Tibial artery (tissue), 4 donors: Measurements from ENCODE around the gene TGFA.

Source experiments
- DNase-seq, 2 donors: peaks; one replicate each; pipeline ENCODE4 v3.0.0-alpha.2; 2019
- H3K27ac ChIP-seq, 2 donors: fragments of 200-600 bp; sonication (generic) in 1 of 2; 1 replicate in 1 of 2; 2 replicates in 1 of 2; pipeline ENCODE4 v1.5.1; 2018 to 2019; ENCODE audit warnings: mild to moderate bottlenecking in 1 of 2
- H3K27me3 ChIP-seq, 2 donors: fragments of 200-600 bp; sonication (generic) in 1 of 2; one replicate each; pipeline versions ENCODE4 v1.5.1 to v1.6.0; 2016 to 2019
- H3K36me3 ChIP-seq, 3 donors: fragments of 200-600 bp; sonication (generic) in 2 of 3; one replicate each; pipeline ENCODE4 v1.5.1; 2016 to 2019; ENCODE audit warnings: mild to moderate bottlenecking in 2 of 3
- H3K4me1 ChIP-seq, 4 donors: fragments of 200-600 bp; sonication (generic) in 2 of 4; 1 replicate in 3 of 4; 2 replicates in 1 of 4; pipeline ENCODE4 v1.5.1; 2016 to 2019
- H3K4me3 ChIP-seq, 2 donors: fragments of 200-600 bp; sonication (generic) in 1 of 2; 1 replicate in 1 of 2; 2 replicates in 1 of 2; pipeline ENCODE4 v1.5.1; 2018 to 2019; ENCODE audit warnings: mild to moderate bottlenecking in 2 of 2
- H3K9me3 ChIP-seq, 3 donors: fragments of 200-600 bp; sonication (generic) in 1 of 3; one replicate each; pipeline ENCODE4 v1.5.1; 2016 to 2019
- intact Hi-C: fragments of 100-400 bp; cut with DNase I; formaldehyde crosslinking; loops from one replicate; pipeline ENCODE4 v1.15.0; 2023; ENCODE audit warnings: low total_unique reads
- TF ChIP-seq, protein P1 (sequence below), 2 experiments: fragments of 200-600 bp in 1 of 2; fragments of 450-650 bp in 1 of 2; IDR thresholded peaks; one replicate each; pipeline ENCODE4 v1.5.1; 2017 to 2019; ENCODE audit warnings: antibody characterized with exemption in 2 of 2, mild to moderate bottlenecking in 1 of 2, moderate library complexity in 1 of 2

TGFA gene

DNA sequence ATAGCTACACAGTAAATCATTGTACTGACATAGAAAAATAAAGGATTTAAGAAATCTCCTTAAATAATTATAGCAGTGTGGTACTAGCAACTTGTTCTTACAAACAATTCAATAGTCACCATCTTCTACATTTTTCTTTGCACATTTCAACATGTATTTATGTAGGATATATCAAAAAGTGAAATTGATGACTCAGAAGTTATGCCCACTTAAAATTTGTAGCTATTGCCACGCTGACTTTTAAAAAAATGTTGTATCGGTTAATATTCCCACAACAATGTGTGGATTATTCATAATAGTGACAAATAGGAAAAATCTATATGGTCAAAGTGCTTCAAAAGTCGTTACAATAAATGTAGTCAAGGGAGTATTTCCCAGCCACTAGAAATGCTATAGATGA lies 6.7 kb downstream of the TGFA start:
- Histone ChIP-seq H3K4me1 (no peaks in the 10 kb centered on the region), H3K27me3 (peaks cover 0 to 5% of the 10 kb centered on the region in 2 donors), H3K9me3 (no peaks in the 10 kb centered on the region), H3K36me3 (no peaks in the 10 kb centered on the region), H3K27ac (no peak overlapping the region), H3K4me3 (no peak overlapping the region)
- no peak for DNase-seq
- TF ChIP-seq, protein P1, sequence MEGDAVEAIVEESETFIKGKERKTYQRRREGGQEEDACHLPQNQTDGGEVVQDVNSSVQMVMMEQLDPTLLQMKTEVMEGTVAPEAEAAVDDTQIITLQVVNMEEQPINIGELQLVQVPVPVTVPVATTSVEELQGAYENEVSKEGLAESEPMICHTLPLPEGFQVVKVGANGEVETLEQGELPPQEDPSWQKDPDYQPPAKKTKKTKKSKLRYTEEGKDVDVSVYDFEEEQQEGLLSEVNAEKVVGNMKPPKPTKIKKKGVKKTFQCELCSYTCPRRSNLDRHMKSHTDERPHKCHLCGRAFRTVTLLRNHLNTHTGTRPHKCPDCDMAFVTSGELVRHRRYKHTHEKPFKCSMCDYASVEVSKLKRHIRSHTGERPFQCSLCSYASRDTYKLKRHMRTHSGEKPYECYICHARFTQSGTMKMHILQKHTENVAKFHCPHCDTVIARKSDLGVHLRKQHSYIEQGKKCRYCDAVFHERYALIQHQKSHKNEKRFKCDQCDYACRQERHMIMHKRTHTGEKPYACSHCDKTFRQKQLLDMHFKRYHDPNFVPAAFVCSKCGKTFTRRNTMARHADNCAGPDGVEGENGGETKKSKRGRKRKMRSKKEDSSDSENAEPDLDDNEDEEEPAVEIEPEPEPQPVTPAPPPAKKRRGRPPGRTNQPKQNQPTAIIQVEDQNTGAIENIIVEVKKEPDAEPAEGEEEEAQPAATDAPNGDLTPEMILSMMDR (IDR thresholded peaks at IDR 0.05): no peak
- intact Hi-C loops: no loop called here

DNA sequence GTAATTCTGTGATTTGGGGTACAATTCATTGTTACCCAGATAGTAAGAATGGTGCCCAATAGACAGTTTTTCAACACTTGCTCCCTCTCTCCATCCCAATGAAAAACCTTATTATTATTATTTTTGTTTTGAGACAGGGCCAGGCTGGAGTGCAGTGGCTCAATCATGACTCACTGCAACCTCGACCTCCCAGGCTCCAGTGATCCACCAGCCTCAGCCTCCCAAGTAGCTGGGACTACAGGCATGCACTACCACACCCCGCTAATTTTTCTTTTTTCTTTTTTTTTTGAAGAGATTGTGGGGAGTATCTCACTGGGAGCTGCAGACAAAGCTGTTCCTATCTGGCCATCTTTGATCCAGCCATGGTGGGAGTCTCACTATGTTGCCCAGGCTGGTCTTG lies 7.2 kb downstream of the TGFA start:
- Histone ChIP-seq H3K4me1 (no peaks in the 10 kb centered on the region), H3K27me3 (peaks cover 0 to 10% of the 10 kb centered on the region in 2 donors), H3K27ac (no peak overlapping the region), H3K4me3 (no peak overlapping the region), H3K9me3 (no peaks in the 10 kb centered on the region), H3K36me3 (no peaks in the 10 kb centered on the region)
- intact Hi-C loops: no loop called here
- no peak for DNase-seq
- TF ChIP-seq, protein P1 (IDR thresholded peaks at IDR 0.05): no peak

DNA sequence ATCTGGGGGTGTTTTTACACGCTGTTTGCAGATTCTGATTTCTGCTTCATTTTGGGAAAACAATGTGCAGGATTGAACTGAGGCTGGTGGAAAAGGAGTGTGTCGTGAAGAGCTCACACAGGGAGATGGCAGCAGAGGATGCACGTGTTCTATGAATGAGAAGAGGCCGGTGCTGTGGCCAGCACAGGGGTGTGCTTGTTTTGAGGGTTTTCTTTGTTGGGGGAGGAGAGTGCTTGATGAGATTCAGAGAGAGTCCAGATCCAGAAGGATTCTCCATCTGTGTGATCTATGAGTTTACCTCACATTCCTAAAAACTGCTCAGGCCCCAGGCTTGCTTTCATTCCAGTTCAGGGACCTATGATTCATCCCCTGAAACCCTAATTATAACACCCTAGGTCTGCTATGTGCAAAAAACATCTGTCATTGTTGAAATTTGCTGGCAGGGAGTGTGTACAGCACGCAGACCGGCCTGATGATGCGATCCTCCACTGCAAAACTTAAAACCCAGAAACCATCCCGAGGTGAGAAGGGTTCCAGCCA lies 12.1 kb downstream of the TGFA start:
- H3K36me3 ChIP-seq: no peaks in the 10 kb centered on the region
- intact Hi-C loops: no loop called here
- no peaks in the 10 kb centered on the region for H3K4me1 ChIP-seq

DNA sequence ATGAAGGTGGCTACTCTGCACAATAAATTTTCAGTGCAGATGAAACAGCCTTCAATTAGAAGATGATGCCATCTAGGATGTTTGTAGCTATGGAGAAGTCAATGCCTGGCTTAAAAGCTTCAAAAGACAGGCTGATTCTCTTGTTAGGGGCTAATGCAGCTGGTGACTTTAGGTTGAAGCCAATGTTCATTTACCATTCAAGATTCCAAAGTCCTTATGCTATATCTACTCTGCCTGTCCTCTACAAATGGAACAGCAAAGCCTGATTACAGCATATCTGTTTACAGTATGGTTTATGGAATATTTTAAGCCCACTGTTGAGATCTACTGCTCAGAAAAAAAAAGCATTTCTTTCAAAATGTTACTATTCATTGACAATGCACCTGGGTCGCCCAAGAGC lies 15.8 kb downstream of the TGFA start:
- H3K27ac ChIP-seq: no peak overlapping the region
- intact Hi-C loops: no loop called here
- H3K4me1 ChIP-seq: no peaks in the 10 kb centered on the region
- no peak for DNase-seq
- H3K9me3 ChIP-seq: peaks cover 0 to 9% (median 5%) of the 10 kb centered on the region in 3 donors
- peaks cover 0 to 14% of the 10 kb centered on the region in 2 donors for H3K27me3 ChIP-seq
- TF ChIP-seq, protein P1 (IDR thresholded peaks at IDR 0.05): no peak
- H3K4me3 ChIP-seq: no peak overlapping the region
- no peaks in the 10 kb centered on the region for H3K36me3 ChIP-seq

More for the DNA sequence above, 12.1 kb downstream of the TGFA start:
- Histone ChIP-seq H3K27me3 (peaks cover 0 to 10% of the 10 kb centered on the region in 2 donors), H3K27ac (no peak overlapping the region), H3K4me3 (no peak overlapping the region), H3K9me3 (peaks cover 0 to 7% (median 5%) of the 10 kb centered on the region in 3 donors)
- DNase-seq: no peak
- TF ChIP-seq, protein P1 (IDR thresholded peaks at IDR 0.05): no peak

DNA sequence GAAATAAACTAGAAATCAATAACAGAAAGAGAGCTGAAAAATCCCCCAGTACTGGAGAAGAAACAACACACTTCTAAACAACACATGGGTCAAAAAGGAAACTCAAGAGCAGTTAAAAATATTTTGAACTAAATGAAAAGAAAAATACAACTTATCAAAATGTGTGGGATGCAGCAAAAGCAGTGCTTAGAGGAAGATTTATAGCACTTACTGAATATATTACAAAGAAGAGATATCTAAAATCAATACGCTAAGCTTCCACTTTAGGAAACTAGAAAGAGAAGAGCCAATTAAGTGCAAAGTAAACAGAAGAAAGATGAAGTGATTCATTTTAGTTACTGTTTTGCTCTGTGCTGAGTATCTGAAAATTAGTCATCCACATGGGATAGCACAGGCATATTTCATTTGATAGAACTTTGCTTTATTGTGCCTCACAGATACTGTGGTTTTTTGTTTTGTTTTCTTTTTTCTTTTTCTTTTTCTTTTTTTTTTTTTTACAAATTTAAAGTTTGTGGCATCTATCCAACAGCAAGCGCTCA lies 17.0 kb downstream of the TGFA start:
- Histone ChIP-seq H3K9me3 (peaks cover 0 to 9% (median 5%) of the 10 kb centered on the region in 3 donors), H3K27me3 (peaks cover 0 to 6% of the 10 kb centered on the region in 2 donors), H3K36me3 (no peaks in the 10 kb centered on the region), H3K4me3 (no peak overlapping the region), H3K4me1 (no peaks in the 10 kb centered on the region), H3K27ac (no peak overlapping the region)
- DNase-seq: no peak
- TF ChIP-seq, protein P1 (IDR thresholded peaks at IDR 0.05): no peak
- intact Hi-C loops: no loop called here
